GM13977 (cell line): ENCODE measurements around the gene TP53AIP1.

ENCODE experiments used
- DNase-seq: peaks from one replicate; pipeline ENCODE4 v3.0.0; 2012; ENCODE audit warnings: low spot score
- CTCF ChIP-seq: IDR thresholded peaks from 2 replicates; pipeline ENCODE4 v1.5.1; 2012; ENCODE audit warnings: mild to moderate bottlenecking, control low read depth; ENCODE audit not compliant: insufficient read depth; ENCODE audit errors: extremely low read depth, missing control alignments
- in situ Hi-C: fragments of 300-500 bp; cut with MboI; formaldehyde crosslinking; loops from one replicate; pipeline ENCODE4 v1.12.0; 2022; ENCODE audit warnings: low sequenced_read_pairs, low pct_unique_long_range_greater_than_20kb, mixed read lengths, inconsistent platforms; ENCODE audit not compliant: unreplicated experiment

Gene TP53AIP1

GRCh38 chr11:128900468-128900867 is 42.2 kb downstream of the TP53AIP1 start:
- TF ChIP-seq CTCF, result no peak
- DNase-seq, result no peak
- in situ Hi-C loops, result no loop called here

DNA sequence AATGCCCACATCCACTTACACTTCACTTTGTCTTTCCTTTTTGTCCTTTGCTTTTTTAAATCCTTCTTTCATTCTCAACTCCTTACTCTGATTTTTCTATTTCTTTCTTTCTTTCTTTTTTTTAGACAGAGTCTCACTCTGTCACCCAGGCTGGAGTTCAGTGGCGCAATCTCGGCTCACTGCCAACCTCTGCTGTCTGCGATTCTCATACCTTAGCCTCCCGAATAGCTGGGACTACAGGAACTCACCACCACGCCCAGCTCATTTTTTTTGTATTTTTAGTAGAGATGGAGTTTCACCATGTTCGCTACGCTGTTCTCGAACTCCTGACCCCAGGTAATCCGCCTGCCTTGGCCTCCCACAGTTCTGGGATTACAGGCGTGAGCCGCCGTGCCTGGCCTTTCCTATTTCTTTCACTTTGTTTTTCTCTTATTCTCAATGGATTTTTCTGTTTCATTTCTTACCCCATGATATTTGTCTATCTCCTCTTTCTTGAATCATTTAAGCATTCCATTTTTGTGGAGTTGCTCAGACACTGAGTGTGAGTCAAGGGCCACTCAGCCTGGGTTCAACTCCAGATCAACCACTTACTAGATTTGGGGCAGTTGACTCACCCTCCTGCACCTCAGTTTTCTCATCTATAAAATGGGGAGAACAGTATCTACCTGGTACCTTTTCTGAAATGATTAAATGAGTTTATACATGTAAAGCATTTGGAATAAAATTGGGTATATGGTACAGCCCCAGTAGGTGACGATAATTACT is 43.9 kb downstream of the TP53AIP1 start:
- TF ChIP-seq CTCF, result no peak
- no peak for DNase-seq
- in situ Hi-C loops, result no loop called here

GRCh38 chr11:128897826-128898225 is 44.8 kb downstream of the TP53AIP1 start:
- DNase-seq, result no peak
- in situ Hi-C loops, result no loop called here
- no peak for TF ChIP-seq CTCF

GRCh38 chr11:128896356-128896755 is 46.3 kb downstream of the TP53AIP1 start:
- in situ Hi-C loops, result no loop called here
- no peak for DNase-seq
- TF ChIP-seq CTCF, result no peak

- no peak for DNase-seq
- TF ChIP-seq CTCF, result no peak
- in situ Hi-C loops, result no loop called here
Measured at GRCh38 chr11:128895526-128895925, 47.1 kb downstream of the TP53AIP1 start.

DNA sequence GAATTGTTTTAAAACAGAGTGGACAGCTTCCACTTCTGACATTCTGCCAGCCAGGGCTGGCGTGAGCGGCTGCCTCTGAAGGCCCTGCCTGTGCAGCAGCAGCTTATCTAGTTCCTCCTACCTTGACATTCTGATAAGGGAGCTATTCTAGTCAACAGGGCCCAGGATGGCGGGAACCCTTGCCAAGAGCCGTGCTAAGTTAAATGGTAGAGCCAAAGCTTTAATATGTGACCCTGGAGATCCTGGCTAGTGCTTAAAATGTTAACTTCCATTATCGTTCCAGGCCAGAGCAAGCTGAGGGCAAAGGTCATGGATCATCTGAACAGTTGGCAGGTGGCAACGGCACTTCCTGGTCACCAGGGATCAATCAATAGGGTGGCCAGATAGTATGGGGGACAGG is 48.0 kb downstream of the TP53AIP1 start:
- in situ Hi-C loops, result no loop called here
- DNase-seq, result no peak
- TF ChIP-seq CTCF, result no peak
